NCI-H1048 (cell line): ENCODE measurements around the gene FKBP6.
"Not testable (repeated sequence)": the region's sequence is repeated elsewhere in the genome, so short reads cannot be mapped to it uniquely, and the experiment has no call there.

Experiments used
- DNase-seq: peaks from one replicate; lab custom pipeline; 2025; lab: John Stamatoyannopoulos, UW

FKBP6 gene, protein sequence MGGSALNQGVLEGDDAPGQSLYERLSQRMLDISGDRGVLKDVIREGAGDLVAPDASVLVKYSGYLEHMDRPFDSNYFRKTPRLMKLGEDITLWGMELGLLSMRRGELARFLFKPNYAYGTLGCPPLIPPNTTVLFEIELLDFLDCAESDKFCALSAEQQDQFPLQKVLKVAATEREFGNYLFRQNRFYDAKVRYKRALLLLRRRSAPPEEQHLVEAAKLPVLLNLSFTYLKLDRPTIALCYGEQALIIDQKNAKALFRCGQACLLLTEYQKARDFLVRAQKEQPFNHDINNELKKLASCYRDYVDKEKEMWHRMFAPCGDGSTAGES

DNA sequence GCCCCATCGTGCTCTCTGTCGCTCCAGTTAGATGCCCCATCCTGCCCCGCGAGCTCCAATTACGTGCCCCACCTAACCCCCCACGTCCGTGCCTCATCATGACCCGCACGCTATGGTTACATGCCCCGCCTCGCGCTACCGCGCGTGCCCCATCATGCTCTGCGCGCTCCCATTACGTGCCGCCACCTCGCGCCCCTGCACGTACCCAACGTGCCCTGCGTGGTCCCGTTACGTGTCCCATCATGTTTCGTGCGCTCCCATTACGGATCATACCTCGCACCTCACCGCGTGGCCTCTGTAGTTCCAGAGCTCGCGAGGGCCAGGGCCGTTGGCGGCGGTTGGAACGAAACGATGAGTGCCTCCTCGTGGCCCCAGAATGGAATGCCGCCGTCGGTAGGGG is at the start of gene FKBP6, which contains the start of gene TRIM50:
TSS of gene FKBP6 (plus strand) at position 240 of the 400 bp plus-strand sequence. CDS start 268 bp downstream, outside the sequence.
TSS of gene TRIM50 (minus strand) at position 161 of the 400 bp plus-strand sequence. CDS start 3,295 bp downstream, outside the sequence.
- DNase-seq, result not testable (repeated sequence)

DNA sequence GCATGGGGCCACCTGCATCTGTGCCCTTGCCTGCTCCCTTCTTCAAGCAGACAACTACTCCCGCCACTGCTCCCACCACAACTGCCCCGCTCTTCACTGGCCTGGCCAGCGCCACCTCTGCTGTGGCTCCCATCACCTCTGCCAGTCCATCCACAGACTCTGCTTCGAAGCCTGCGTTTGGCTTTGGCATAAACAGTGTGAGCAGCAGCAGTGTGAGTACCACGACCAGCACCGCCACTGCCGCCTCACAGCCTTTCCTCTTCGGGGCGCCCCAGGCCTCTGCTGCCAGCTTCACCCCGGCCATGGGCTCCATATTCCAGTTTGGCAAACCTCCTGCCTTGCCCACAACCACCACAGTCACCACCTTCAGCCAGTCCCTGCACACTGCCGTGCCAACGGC is 30.7 kb upstream of the FKBP6 start:
- not testable (repeated sequence) for DNase-seq

DNA sequence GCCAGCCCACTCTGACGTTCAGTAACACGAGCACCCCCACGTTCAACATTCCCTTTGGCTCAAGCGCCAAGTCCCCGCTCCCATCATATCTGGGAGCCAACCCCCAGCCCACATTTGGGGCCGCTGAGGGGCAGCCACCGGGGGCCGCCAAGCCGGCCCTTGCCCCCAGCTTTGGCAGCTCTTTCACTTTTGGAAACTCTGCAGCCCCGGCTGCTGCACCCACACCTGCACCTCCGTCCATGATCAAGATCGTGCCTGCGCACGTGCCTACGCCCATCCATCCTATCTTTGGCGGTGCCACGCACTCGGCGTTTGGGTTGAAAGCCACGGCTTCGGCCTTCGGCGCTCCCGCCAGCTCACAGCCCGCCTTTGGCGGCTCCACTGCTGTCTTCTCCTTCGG is 30.3 kb upstream of the FKBP6 start:
- DNase-seq, result not testable (repeated sequence)

DNA sequence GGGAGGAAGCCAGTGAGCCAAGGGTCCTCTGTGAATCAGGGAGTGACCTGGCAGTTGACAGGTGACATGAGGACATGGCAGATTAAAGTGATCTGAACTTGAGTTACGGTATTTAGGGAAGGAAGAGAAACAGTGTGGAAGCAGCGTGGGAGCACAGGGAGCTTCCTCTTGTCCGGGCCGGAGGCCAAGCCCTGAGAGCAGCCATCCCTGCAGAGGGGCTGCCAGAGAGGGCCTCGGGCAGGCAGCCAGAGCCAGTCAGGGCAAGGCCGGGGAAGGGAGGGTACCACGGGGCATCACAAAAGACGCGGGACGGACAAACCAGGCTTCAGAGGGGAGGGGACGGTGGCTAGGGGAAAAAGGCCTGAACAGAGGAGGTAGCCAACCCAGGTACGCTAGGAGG is 28.1 kb upstream of the FKBP6 start:
- not testable (repeated sequence) for DNase-seq

DNA sequence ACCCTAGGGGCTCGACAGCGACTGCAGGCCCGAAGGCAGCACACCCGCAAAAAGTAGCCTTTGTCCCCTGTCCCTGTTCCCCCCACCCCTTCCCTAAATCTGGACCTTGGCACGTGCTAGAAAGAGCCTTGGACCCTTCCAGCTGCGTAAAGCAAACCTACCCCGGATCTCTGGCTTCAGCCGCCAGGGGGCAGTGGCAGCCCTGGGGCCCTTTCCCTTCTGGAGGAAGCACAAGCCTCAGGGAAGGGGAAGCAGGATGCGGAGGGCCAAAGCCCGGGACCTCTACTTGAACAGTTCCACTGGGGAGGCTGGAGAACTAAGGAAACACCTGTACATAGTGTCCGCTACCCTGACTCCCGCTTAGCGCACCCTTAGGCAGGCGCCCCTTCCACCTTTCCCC is 26.9 kb upstream of the FKBP6 start:
- DNase-seq, result not testable (repeated sequence)

DNA sequence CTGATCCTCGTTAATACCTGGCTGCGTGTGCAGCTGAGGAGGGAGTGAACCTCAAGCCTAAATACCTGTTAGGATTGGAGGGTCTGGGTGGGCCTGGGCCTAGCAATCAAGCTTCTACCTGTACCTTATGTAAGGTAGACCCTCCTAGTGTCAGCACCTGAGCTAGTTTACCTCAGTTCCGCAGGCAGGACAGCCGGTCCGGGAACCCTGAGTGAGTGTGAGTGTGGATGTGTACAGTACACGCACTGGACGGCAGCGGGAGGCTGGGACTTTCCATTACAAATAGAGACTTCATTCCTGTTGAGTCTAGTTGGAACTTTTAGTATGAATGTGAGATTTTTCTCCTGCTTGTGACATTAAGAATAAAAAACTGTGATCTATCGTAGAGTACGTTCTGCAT is 25.1 kb upstream of the FKBP6 start:
- not testable (repeated sequence) for DNase-seq

DNA sequence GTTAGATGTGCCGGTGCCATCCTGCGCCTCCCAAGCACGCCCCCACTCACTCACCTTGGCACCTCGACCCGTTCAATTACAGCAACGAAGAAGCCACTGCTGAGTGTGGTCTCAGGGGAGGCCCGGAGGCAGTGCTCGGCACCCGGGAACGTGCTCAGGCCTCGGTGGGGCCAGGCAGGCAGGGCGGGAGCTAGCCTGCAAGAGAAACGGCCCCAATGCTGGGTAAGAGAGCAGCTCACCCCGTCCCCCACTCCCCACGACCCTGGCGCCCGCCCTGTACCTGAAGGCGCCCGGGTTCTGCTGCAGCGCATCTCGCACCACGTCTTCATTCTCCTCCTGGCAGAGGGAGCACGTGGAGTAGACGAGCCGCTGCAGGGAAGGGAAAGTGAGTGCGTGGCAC is 24.4 kb upstream of the FKBP6 start:
- no peak for DNase-seq

DNA sequence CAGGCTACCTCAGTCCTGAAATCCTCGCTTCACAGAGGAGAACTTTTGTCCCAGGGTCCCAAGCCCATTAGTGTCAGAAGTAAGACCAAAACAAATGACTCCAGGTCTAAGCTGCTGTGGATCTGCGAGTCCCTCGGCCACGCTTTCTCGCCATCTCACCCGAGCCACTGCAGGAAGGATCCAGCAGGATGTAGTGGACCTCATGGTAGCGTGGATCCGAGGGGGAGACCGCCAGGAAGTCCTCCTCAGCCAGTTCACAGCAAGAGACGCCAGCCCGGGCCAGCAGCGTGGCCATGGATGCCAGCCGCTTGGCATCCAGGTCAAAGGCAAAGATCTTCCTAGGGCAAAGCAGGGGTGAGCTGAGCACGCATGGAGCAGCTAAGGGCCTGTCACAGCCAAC is 23.9 kb upstream of the FKBP6 start:
- no peak for DNase-seq

DNA sequence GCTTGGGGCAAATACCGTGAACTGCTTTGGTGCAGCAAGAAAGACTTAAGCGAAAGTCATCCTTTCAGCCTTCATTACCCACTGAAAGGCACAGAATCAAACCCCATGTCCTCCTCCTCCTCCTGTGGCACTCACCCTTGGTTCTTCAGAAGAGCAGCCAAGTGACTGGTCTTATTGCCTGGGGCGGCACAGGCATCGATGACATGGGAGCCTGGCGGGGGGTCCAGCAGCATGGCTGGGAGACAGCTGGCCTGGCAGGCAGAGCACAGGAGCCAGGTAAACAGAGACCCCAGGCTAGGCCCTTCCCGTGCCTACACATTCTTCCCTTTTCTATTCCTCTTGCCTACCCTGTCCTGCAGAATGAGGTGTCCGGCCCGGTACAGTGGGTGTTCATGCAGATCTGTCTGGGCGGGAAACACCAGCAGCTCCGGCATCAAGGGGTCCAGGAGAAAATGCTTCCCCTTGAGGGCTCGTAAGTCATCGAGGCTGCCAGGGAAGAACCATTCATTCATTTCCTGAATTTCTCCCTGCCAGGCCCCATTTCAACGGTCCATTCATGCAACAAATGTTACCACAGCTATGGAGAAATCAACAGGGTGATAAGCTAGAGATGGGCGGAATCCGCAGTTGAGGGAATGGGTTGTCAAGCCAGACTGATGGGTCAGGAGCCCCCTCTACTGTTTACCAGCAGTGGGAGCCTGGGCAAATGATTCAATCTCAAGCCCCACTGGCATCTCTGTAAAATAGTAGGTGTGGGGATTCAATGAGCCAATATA is 23.2 kb upstream of the FKBP6 start:
- not testable (repeated sequence) for DNase-seq

DNA sequence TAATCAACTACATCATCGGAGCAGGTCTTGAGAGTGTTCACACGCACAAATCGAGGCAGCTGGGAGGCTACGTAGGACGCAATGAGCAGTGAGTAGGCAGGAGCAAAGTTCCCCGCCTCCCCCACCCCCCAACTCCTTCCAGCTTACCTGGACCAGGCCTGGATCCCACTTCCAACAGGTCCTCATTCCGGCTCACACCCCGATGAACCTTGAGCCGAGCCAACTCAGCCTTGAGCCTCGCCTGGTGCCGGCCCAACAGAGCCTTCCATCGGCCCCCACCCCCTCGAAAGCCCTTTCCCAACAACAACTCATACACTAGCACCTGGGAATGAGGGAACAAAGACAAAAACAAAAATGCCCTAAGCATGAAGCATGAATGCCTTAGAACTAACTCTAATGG is 20.5 kb upstream of the FKBP6 start:
- DNase-seq, result no peak

DNA sequence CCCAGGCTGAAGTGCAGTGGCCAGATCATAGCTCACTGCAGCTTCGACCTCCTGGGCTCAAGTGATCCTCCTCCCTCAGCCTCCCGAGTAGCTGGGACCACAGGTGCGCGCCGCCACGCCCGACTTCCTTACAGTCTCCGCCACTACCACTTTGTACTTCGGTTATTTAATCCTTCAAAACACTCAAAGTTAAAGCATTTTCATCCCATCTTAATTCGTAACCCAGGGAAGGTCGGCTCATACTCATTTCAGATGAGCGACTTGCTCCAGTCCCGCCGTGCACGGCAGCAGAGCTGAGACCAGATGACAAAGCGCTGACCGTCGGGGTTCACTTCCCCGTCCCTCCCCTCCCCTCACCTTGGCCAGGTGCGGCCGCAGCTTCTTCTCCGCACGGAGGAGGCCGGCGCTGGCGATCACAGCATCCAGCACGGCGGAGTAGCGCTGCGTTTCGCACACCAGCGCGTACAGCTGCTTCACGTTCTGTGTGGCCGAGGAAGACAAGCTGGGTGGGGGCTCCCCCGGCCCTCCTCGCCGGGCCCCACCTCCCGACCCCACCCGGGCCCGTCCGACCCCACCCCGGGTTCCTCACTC is 19.8 kb upstream of the FKBP6 start:
- no peak for DNase-seq

DNA sequence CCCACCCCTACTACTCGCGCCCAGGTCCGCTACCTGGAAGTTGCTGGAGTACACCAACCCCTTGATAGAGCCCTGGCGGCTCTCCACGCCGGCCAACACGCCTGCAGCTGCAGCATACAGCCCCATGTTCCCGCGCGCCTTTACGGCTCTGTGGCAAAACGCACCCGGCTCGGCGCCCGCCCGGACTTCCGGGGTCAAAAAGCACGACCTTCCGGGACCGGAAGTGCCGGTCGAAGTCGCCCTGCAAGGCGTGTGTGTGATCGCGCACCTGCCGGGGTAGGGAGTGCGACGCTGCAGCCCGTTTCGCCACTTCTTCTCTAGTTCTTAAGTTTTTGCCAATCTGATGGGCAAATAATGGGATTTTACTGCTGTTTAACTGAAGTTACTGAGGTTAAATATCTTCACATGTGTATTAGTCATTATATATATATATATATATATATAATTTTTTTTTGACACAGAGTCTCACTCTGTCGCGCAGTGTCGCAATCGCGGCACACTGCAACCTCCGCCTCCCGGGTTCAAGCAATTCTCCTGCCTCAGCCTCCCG is 19.2 kb upstream of the FKBP6 start, which contains the start of gene NSUN5:
TSS of gene NSUN5 (minus strand) at position 162 of the 550 bp plus-strand sequence. CDS start at position 126, 36 bp downstream.
- peak; percentile 42 for DNase-seq

DNA sequence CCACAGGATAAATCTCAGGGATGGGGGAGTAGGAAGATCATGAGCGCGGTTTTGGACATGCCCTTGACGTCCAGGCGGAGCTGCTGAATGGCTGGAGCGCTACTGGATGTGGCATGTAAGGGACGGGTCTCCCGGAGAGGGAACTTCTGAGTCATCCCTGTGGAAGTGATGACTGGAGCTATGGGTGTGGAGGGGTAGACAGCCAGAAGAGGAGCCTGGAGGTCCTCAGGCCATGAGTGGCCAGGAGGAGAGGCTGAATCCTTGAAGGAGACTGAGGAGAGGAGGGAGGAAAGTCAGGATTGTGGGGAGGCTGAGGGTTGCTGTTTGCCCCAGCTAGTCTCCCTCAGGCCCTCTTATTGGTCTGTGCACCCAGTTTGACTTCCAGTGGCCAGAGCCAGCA is 16.5 kb upstream of the FKBP6 start:
- not testable (repeated sequence) for DNase-seq

DNA sequence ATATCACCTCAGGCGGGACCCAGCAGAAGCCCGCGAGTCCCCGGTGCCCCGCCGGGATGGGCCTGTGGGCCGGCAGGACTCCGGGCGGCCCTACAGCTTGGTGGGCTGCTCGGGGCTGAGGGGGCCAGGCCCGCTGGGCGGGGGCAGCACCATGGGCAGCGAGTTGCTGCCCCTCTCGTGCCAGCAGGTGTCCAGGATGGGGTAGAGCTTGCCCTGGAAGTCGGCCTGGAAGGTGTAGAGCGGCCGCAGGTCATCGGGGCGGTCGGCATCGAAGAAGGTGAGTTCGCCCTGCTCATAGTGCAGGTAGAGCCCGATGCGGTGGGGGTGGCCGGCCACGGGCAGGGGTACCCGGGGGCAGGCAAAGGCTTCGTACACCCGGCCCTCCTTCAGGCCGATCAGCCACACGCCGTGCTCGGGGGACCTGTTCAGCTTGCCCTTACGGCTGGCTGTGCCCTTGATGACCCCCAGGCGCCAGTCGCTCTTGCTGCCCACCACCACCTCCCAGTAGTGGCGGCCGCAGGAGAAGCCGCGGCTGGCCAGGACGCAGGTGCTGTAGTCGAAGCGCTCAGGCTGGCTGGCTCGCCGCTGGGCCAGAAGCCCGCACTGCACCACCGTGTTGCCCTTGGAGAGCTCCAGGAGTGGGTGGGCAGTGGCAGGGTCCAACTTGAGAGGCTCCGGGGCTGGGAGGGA is 15.0 kb upstream of the FKBP6 start:
- DNase-seq, result no peak

DNA sequence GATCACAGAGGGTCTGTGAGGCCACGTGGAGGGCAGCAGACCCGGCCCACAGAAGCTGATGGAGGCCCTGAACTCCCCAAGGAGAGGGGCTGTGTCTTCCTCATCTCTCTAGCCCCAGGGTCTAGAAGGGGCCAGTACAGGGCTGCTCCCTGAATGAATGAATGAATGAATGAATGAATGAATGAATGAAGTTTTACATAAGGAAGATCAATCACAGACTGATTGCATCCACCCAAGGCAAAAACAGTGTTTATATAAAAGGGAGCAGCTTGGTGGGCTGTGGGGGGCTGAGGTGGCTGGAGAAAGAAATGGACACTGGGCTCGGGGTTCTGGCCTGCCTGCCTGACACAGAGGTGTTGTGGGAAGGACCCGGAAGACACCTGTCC is 14.4 kb upstream of the FKBP6 start:
- DNase-seq, result no peak

DNA sequence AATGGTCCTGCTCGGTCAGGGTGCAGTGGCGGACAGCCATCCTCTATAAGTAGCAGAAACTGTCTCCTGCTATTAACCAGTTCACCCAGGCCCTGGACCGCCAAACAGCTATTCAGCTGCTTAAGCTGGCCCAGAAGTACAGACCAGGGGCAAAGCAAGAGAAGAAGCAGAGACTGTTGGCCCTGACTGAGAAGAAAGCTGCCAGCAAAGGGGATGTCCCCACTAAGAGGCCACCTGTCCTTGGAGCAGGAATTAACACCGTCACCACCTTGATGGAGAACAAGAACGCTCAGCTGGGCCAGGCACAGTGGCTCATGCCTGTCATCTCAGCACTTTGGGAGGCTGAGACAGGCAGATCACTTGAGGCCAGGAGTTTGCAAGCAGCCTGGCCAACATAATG is 13.7 kb upstream of the FKBP6 start:
- DNase-seq, result no peak

DNA sequence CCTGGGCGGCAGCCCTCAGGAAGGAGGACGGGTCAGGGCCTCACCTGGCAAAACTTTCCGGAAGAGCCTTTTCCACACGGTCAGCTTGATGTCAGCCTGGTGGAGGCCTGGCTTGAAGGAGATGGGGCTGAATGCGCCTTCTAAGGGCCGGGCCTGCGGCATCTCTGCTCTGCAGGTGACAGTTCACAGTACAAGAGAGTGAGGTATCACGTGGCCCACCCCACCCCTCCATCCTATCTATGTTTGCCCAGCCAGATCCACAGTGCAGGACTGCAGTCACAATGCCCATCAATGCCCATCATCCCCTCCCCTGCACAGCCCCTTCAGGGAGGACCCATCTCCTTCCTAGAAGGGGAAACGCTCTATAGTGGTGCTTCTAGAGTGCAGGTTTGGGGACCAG is 11.4 kb upstream of the FKBP6 start:
- no peak for DNase-seq

DNA sequence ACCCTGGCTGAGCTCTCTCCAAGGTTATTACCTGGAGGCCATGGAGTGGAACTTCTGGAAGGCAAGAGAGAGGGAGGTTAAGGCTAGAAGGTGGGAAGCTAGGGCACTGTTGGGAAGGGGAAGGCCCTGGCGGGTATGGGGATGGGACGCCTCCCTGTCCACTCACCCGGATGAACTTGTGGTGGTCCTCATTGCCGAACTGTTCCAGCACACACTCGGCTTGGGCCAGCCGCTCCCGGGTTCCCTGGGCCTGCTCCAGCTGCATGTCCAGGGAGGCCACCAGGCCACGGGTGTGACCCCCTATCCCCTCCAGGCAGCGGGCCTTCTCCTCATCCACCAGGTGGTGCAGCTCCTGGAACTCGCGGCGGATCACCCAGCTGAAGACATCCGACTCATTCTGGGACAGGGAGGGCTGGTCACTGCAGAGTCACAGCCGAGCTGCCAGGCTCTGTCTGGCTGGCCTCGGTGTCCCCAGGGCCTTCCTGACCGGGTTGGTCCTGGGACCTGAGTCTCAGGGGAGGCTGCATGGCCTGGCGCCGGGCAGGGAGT is 9.2 kb upstream of the FKBP6 start:
- not testable (repeated sequence) for DNase-seq

DNA sequence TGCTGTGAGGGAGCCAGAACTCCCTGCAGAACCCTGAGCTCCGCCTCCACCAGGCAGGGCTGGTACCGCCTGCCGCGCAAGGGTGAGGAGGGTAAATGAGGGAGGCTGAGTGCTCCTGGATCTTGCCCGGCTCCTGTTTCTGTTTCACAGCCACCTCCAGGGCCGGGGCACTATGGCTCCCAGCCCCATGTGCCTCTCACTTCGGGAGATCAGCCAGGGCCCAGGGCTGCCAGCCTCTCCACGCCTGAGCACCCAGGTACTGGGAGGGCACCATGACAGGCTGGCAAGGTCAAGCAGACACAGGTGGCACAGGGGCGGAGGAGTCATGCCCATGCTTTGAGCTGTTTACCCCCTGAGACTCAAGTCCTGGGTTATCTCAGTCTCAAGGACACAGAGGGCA is 8.4 kb upstream of the FKBP6 start:
- not testable (repeated sequence) for DNase-seq

DNA sequence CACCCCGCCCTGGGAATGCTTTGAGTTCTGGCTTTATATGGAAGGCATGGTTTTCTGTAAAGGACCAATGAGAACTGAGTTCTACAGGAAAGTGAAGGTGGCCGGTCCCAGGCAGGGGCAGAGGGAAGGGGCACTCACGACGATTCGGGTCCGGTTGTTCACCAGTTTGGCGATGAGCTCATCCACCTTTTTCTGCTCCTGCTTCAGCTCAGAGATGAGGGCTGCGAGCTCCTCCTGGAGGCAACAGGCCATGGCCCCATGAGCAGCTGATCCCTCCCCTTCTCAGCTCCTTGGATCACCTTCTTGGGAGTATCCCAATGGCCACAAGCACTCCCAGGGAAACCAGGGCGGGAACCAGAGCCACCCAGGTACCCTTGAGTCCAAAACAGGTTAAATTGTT is 8.0 kb upstream of the FKBP6 start:
- DNase-seq, result not testable (repeated sequence)

DNA sequence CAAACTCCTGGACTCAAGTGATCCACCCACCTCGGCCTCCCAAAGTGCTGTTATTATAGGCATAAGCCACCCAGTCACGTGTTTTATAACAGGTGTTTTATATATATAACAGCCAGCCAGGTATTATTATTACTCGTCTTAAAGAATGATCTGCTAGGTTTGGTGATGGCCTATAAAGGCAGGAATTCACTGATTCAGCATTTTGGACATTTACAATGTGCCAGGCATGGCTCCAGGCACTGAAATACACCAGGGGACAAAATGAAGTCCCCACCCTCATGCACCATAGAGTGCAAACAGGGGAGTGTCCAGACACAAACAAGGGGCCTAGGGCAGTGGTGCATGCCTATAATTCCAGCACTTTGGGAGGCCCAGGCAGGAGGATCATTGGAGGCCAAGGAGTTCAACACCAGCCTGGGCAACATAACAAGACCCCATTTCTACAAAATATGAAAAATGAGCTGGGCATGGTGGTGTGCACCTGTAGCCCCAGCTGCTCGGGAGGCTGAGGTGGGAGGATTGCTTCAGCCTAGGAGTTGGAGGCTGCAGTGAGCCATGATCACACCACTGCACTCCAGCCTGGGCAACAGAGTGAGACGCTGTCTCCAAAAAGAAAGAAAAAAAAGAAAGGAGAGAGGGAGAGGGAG is 4.4 kb upstream of the FKBP6 start:
- DNase-seq, result not testable (repeated sequence)
